ENCODE data around the gene OR11A1. TPM values are rescaled to one million over a fixed set of nuclear protein-coding genes. Genes with fewer than 3 reads are reported as not detected.

The OR11A1 gene
- total and polyA plus RNA-seq, 4 donors: not detected

- Histone ChIP-seq H3K9me3 (ENCODE audit: control insufficient read depth in 4 of 4, low read length in 3 of 4) (no peaks in the 10 kb centered on the region), H3K27me3 (ENCODE audit: control insufficient read depth in 4 of 4, insufficient read depth in 4 of 4, low read length in 3 of 4) (no peaks in the 10 kb centered on the region), H3K4me3 (ENCODE audit: low read depth in 1 of 3, low read length in 3 of 3) (no peak overlapping the region), H3K36me3 (ENCODE audit: control insufficient read depth in 4 of 4, insufficient read depth in 3 of 4, low read depth in 1 of 4, low read length in 3 of 4) (no peaks in the 10 kb centered on the region), H3K4me1 (ENCODE audit: control insufficient read depth in 4 of 4, insufficient read depth in 4 of 4, low read length in 3 of 4) (no peaks in the 10 kb centered on the region), H3K9ac (ENCODE audit: low read depth in 1 of 2, low read length in 2 of 2) (no peak overlapping the region), H3K27ac (ENCODE audit: low read depth in 1 of 2, low read length in 2 of 2) (no peak overlapping the region)
- WGBS: 33% methylated on average over 2 of the region's 2 CpGs
- DNase-seq (ENCODE audit: low spot score): no peak
- no peak for TF ChIP-seq MAX (IDR thresholded peaks at IDR 0.05)
- TF ChIP-seq HNF4G (IDR thresholded peaks at IDR 0.05): peak; percentile 66
- TF ChIP-seq SP1 (IDR thresholded peaks at IDR 0.05): peak; percentile 31
- no peak for TF ChIP-seq ATF3 (IDR thresholded peaks at IDR 0.05)
- TF ChIP-seq JUND (IDR thresholded peaks at IDR 0.05): no peak
- TF ChIP-seq HNF4A (conservative IDR thresholded peaks at IDR 0.05): peak; percentile 70 to 73
Observed at GRCh38 chr6:29504961-29505360, 48.1 kb upstream of the OR11A1 start.

GRCh38 chr6:29502597-29502996 is 45.7 kb upstream of the OR11A1 start:
- H3K27ac ChIP-seq (ENCODE audit: low read depth in 1 of 2, low read length in 2 of 2): no peak overlapping the region
- H3K27me3 ChIP-seq (ENCODE audit: control insufficient read depth in 4 of 4, insufficient read depth in 4 of 4, low read length in 3 of 4): no peaks in the 10 kb centered on the region
- WGBS: 90% methylated on average over 5 of the region's 5 CpGs
- DNase-seq (ENCODE audit: low spot score): no peak
- TF ChIP-seq RAD21 (IDR thresholded peaks at IDR 0.05): no peak
- no peak for TF ChIP-seq JUND (IDR thresholded peaks at IDR 0.05)
- no peak for TF ChIP-seq HNF4A (conservative IDR thresholded peaks at IDR 0.05)
- no peak for TF ChIP-seq HNF4G (IDR thresholded peaks at IDR 0.05)
- TF ChIP-seq RXRA (IDR thresholded peaks at IDR 0.05): no peak
- TF ChIP-seq MAX (IDR thresholded peaks at IDR 0.05): no peak
- TF ChIP-seq ATF3 (IDR thresholded peaks at IDR 0.05): no peak
- TF ChIP-seq FOXA1 (IDR thresholded peaks at IDR 0.05): no peak
- TF ChIP-seq FOXA2 (IDR thresholded peaks at IDR 0.05): no peak
- no peak for TF ChIP-seq ZBTB33 (IDR thresholded peaks at IDR 0.05)
- no peak for TF ChIP-seq YY1 (IDR thresholded peaks at IDR 0.05)
- TF ChIP-seq NR2F2 (IDR thresholded peaks at IDR 0.05): no peak
- TF ChIP-seq EGR1 (IDR thresholded peaks at IDR 0.05; ENCODE audit: low read depth in 2 of 2): no peak
- TF ChIP-seq SP1 (IDR thresholded peaks at IDR 0.05): no peak
- no peak for TF ChIP-seq GABPA (IDR thresholded peaks at IDR 0.05 in 1 of 2, conservative IDR thresholded peaks at IDR 0.05 in 1 of 2)
- no peak for TF ChIP-seq CTCF (IDR thresholded peaks at IDR 0.05; ENCODE audit: low read depth, low read length, missing input control)
- TF ChIP-seq TAF1 (conservative IDR thresholded peaks at IDR 0.05): no peak
- no peak for TF ChIP-seq REST (IDR thresholded peaks at IDR 0.05)
- H3K36me3 ChIP-seq (ENCODE audit: control insufficient read depth in 4 of 4, insufficient read depth in 3 of 4, low read depth in 1 of 4, low read length in 3 of 4): peaks cover 0 to 1% (median 0%) of the 10 kb centered on the region in 4 donors
- no peaks in the 10 kb centered on the region for H3K4me1 ChIP-seq (ENCODE audit: control insufficient read depth in 4 of 4, insufficient read depth in 4 of 4, low read length in 3 of 4)
- no peak overlapping the region for H3K9ac ChIP-seq (ENCODE audit: low read depth in 1 of 2, low read length in 2 of 2)
- H3K4me3 ChIP-seq (ENCODE audit: low read depth in 1 of 3, low read length in 3 of 3): no peak overlapping the region
- H3K9me3 ChIP-seq (ENCODE audit: control insufficient read depth in 4 of 4, low read length in 3 of 4): no peaks in the 10 kb centered on the region

All from liver (tissue), 9 donors.